HepG2 (cell line): ENCODE results near the gene TNFRSF9. TPM values are rescaled to one million over a fixed set of nuclear protein-coding genes. Genes with fewer than 3 reads are reported as not detected.
A peak's percentile ranks its signal among the peaks of the same experiment; 100 is the strongest.

Source experiments
- ARID5B ChIP-seq: IDR thresholded peaks from 2 replicates; pipeline ENCODE4 v1.4.0; 2020; ENCODE audit warnings: mild to moderate bottlenecking, missing genetic modification reagents
- GMEB2 ChIP-seq: IDR thresholded peaks from 2 replicates; pipeline ENCODE4 v1.6.1; 2016; ENCODE audit warnings: missing biosample characterization, missing genetic modification reagents, low read depth
- IKZF5 ChIP-seq: IDR thresholded peaks from 2 replicates; pipeline ENCODE4 v1.6.1; 2018; ENCODE audit warnings: missing genetic modification reagents, mild to moderate bottlenecking, missing compliant biosample characterization
- KDM2A ChIP-seq: sonication (generic); formaldehyde crosslinking; IDR thresholded peaks from 2 replicates; pipeline ENCODE4 v1.4.0; 2020; ENCODE audit warnings: low read depth, missing genetic modification reagents, borderline replicate concordance
- KDM4B ChIP-seq: sonication (generic); formaldehyde crosslinking; IDR thresholded peaks from 2 replicates; pipeline ENCODE4 v1.4.0; 2020; ENCODE audit warnings: missing genetic modification reagents
- KDM5A ChIP-seq: fragments of 200-600 bp; sonication (generic); IDR thresholded peaks from 2 replicates; pipeline ENCODE4 v1.7.0; 2018; ENCODE audit warnings: antibody characterized with exemption, mild to moderate bottlenecking, low read length, borderline replicate concordance
- MXD4 ChIP-seq: IDR thresholded peaks from 2 replicates; pipeline ENCODE4 v1.6.1; 2016; ENCODE audit warnings: mild to moderate bottlenecking, missing biosample characterization, missing genetic modification reagents
- MYPOP ChIP-seq: sonication (generic); formaldehyde crosslinking; IDR thresholded peaks from 2 replicates; pipeline ENCODE4 v1.8.1; 2023; ENCODE audit warnings: mild to moderate bottlenecking, moderate library complexity, missing genetic modification reagents
- NFYC ChIP-seq: IDR thresholded peaks from 2 replicates; pipeline ENCODE4 v1.6.1; 2016; ENCODE audit warnings: missing genetic modification reagents, missing compliant biosample characterization
- NR2F6 ChIP-seq, 2 experiments: IDR thresholded peaks; 2 replicates each; pipeline ENCODE4 v1.6.1; 2016; ENCODE audit warnings: antibody characterized with exemption in 1 of 2, mild to moderate bottlenecking in 1 of 2
- RXRB ChIP-seq: IDR thresholded peaks from 2 replicates; pipeline ENCODE4 v1.6.1; 2016; ENCODE audit warnings: borderline replicate concordance, missing genetic modification reagents, missing compliant biosample characterization
- TGIF2 ChIP-seq: IDR thresholded peaks from 2 replicates; pipeline ENCODE4 v1.6.1; 2016; ENCODE audit warnings: control low read depth, missing compliant biosample characterization
- THAP11 ChIP-seq: IDR thresholded peaks from 2 replicates; pipeline ENCODE4 v1.6.1; 2016; ENCODE audit warnings: missing biosample characterization, missing genetic modification reagents
- polyA plus RNA-seq, 8 experiments: library from polyadenylated mRNA; depleted of rRNA in 3 of 8; stranded (reverse) in 7 of 8; unstranded in 1 of 8; fragments of >200 nt; fragmentation: Illumina TruSeq in 4 of 8; extraction: Trizol in 4 of 8; gene quantifications; 2 replicates each; pipeline versions ENCODE4 v1.2.1 to v1.2.3, GENCODE V29; 2011 to 2016; ENCODE audit warnings: low read depth in 4 of 8, missing spikeins in 1 of 8, mixed read lengths in 1 of 8; ENCODE audit not compliant: insufficient read depth in 1 of 8
- total RNA-seq, 5 experiments: library from RNA; depleted of rRNA; stranded (reverse); fragments of >200 nt; fragmentation: Illumina TruSeq; extraction: Trizol; gene quantifications; 2 replicates each; pipeline ENCODE4 v1.2.3, GENCODE V29; 2016; ENCODE audit warnings: low read depth in 1 of 5
- TF ChIP-seq, protein P1 (sequence below): IDR thresholded peaks from 2 replicates; pipeline ENCODE4 v1.6.1; 2016; ENCODE audit warnings: missing genetic modification reagents, missing compliant biosample characterization
- TF ChIP-seq, protein P2 (sequence below): sonication (generic); formaldehyde crosslinking; IDR thresholded peaks from 2 replicates; pipeline ENCODE4 v1.8.1; 2022; ENCODE audit warnings: low read depth, mild to moderate bottlenecking, missing genetic modification reagents

TNFRSF9 gene
- total and polyA plus RNA-seq, 2 of the 13 experiments (the other 11 are each of a cell fraction or from before 2014, with no cell fraction given) = 0.07 TPM; not detected in 1

- TF ChIP-seq ARID5B (CRISPR knock-in tag) (peak; percentile 35), MXD4 (CRISPR knock-in tag) (peak; percentile 57; the same call in 1 of the 2 replicates), GMEB2 (CRISPR knock-in tag) (peak; percentile 81), IKZF5 (CRISPR knock-in tag) (peak; percentile 70), RXRB (CRISPR knock-in tag) (peak; percentile 61; the same call in 1 of the 2 replicates), MYPOP (CRISPR knock-in tag) (peak; percentile 81), NFYC (CRISPR knock-in tag) (peak; percentile 86), KDM5A (0 out of 2 replicates have a peak, but pooled peaks have one; percentile 46), NR2F6 (IDR thresholded peaks at IDR 0.05) (peak; percentile 58; the same call in 1 of the 2 replicates), NR2F6 (CRISPR knock-in tag; IDR thresholded peaks at IDR 0.05) (peak; percentile 76), KDM2A (CRISPR knock-in tag) (peak; percentile 84), THAP11 (CRISPR knock-in tag) (peak; percentile 95), TGIF2 (CRISPR knock-in tag) (peak; percentile 53; the same call in 1 of the 2 replicates), KDM4B (0 out of 2 replicates have a peak, but pooled peaks have one; percentile 20)
- TF ChIP-seq, protein P1, sequence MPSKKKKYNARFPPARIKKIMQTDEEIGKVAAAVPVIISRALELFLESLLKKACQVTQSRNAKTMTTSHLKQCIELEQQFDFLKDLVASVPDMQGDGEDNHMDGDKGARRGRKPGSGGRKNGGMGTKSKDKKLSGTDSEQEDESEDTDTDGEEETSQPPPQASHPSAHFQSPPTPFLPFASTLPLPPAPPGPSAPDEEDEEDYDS = peak; percentile 55
- TF ChIP-seq, protein P2, sequence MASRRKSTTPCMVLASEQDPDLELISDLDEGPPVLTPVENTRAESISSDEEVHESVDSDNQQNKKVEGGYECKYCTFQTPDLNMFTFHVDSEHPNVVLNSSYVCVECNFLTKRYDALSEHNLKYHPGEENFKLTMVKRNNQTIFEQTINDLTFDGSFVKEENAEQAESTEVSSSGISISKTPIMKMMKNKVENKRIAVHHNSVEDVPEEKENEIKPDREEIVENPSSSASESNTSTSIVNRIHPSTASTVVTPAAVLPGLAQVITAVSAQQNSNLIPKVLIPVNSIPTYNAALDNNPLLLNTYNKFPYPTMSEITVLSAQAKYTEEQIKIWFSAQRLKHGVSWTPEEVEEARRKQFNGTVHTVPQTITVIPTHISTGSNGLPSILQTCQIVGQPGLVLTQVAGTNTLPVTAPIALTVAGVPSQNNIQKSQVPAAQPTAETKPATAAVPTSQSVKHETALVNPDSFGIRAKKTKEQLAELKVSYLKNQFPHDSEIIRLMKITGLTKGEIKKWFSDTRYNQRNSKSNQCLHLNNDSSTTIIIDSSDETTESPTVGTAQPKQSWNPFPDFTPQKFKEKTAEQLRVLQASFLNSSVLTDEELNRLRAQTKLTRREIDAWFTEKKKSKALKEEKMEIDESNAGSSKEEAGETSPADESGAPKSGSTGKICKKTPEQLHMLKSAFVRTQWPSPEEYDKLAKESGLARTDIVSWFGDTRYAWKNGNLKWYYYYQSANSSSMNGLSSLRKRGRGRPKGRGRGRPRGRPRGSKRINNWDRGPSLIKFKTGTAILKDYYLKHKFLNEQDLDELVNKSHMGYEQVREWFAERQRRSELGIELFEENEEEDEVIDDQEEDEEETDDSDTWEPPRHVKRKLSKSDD (CRISPR knock-in tag) = 0 out of 2 replicates have a peak, but pooled peaks have one; percentile 52
Measured at GRCh38 chr1:7953850-7954609, 13.4 kb upstream of the TNFRSF9 start (continued).
